HCT116 (cell line): ENCODE data around the gene RYR3.
A peak's percentile ranks its signal among the peaks of the same experiment; 100 is the strongest.

Source experiments
- CBX3 ChIP-seq: IDR thresholded peaks from 2 replicates; pipeline ENCODE4 v1.6.1; 2012; ENCODE audit warnings: low read depth
- EGR1 ChIP-seq: IDR thresholded peaks from 2 replicates; pipeline ENCODE4 v1.6.1; 2012; ENCODE audit warnings: low read depth
- ELF1 ChIP-seq: IDR thresholded peaks from 2 replicates; pipeline ENCODE4 v1.6.1; 2012; ENCODE audit warnings: low read depth, borderline replicate concordance
- EZH2 ChIP-seq: fragments of 200-600 bp; sonication (generic); IDR thresholded peaks from 2 replicates; pipeline ENCODE4 v1.6.1; 2017; ENCODE audit warnings: antibody characterized with exemption, mixed run types
- EZH2phosphoT487 ChIP-seq: fragments of 200-600 bp; IDR thresholded peaks from 2 replicates; pipeline ENCODE4 v1.6.1; 2018; ENCODE audit warnings: antibody characterized with exemption, borderline replicate concordance
- POLR2AphosphoS5 ChIP-seq: IDR thresholded peaks from 2 replicates; pipeline ENCODE4 v1.6.1; 2011; ENCODE audit warnings: mild to moderate bottlenecking, low read depth, low read length, moderate library complexity
- SIN3A ChIP-seq: IDR thresholded peaks from 2 replicates; pipeline ENCODE4 v1.6.1; 2012; ENCODE audit warnings: low read depth
- YY1 ChIP-seq: IDR thresholded peaks from 2 replicates; pipeline ENCODE4 v1.6.1; 2011; ENCODE audit warnings: low read length, low read depth, moderate library complexity, mild to moderate bottlenecking; ENCODE audit not compliant: insufficient replicate concordance; ENCODE audit errors: extremely low read depth
- TF ChIP-seq, protein P1 (sequence below), 3 experiments: fragments of 200-600 bp in 1 of 3; sonication (generic) in 1 of 3; IDR thresholded peaks in 2 of 3; conservative IDR thresholded peaks in 1 of 3; 2 replicates each; pipeline ENCODE4 v1.5.1; 2012 to 2017; ENCODE audit warnings: low read depth in 2 of 3, low read length in 2 of 3, antibody characterized with exemption in 1 of 3, borderline replicate concordance in 1 of 3, control low read depth in 1 of 3, mild to moderate bottlenecking in 1 of 3, mixed read lengths in 1 of 3, mixed run types in 1 of 3, moderate library complexity in 1 of 3; ENCODE audit not compliant: insufficient read depth in 1 of 3
- TF ChIP-seq, protein P2 (sequence below): IDR thresholded peaks from 2 replicates; pipeline ENCODE4 v1.6.1; 2012; ENCODE audit warnings: low read depth

DNA sequence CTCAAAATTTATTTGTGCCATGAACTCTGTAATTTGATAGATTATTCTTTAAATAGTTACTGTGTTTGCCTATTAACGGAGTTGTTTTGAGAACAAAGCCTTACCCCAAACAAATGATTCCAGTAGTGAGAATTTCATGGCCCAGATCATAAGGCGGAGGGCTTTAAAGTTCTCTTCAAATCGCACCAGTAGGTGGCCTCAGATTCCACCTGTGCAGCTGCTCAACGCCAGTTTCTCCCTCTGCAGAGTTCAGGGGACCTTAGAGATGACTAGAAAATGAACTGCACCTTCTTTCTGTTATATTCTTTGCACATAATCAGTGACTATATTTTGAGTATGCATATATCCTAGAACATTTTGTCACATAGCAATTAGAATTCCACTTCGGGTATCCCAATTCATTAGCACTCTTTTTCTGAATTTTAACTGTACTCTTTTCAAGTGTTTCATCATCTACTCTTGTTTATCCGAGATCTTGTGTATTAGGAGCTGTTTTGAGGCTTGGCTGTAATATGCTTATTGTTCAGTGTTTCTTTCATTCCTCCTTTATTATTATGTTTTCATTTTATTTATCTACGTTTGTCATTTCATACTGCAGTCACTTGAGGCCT is 425.0 kb downstream of the RYR3 start:
- no peak for TF ChIP-seq CBX3
- TF ChIP-seq EZH2phosphoT487 = no peak
- no peak for TF ChIP-seq POLR2AphosphoS5
- no peak for TF ChIP-seq YY1
- TF ChIP-seq EGR1 = no peak
- no peak for TF ChIP-seq ELF1
- TF ChIP-seq, protein P1, sequence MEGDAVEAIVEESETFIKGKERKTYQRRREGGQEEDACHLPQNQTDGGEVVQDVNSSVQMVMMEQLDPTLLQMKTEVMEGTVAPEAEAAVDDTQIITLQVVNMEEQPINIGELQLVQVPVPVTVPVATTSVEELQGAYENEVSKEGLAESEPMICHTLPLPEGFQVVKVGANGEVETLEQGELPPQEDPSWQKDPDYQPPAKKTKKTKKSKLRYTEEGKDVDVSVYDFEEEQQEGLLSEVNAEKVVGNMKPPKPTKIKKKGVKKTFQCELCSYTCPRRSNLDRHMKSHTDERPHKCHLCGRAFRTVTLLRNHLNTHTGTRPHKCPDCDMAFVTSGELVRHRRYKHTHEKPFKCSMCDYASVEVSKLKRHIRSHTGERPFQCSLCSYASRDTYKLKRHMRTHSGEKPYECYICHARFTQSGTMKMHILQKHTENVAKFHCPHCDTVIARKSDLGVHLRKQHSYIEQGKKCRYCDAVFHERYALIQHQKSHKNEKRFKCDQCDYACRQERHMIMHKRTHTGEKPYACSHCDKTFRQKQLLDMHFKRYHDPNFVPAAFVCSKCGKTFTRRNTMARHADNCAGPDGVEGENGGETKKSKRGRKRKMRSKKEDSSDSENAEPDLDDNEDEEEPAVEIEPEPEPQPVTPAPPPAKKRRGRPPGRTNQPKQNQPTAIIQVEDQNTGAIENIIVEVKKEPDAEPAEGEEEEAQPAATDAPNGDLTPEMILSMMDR (IDR thresholded peaks at IDR 0.05 in 2 of 3, conservative IDR thresholded peaks at IDR 0.05 in 1 of 3; ENCODE audit: borderline replicate concordance in 1 of 3, insufficient read depth in 1 of 3, low read depth in 2 of 3, low read length in 2 of 3) = peak; percentile 44 to 75 (median 65); a peak in 5 of 6 replicates
- no peak for TF ChIP-seq EZH2
- TF ChIP-seq, protein P2, sequence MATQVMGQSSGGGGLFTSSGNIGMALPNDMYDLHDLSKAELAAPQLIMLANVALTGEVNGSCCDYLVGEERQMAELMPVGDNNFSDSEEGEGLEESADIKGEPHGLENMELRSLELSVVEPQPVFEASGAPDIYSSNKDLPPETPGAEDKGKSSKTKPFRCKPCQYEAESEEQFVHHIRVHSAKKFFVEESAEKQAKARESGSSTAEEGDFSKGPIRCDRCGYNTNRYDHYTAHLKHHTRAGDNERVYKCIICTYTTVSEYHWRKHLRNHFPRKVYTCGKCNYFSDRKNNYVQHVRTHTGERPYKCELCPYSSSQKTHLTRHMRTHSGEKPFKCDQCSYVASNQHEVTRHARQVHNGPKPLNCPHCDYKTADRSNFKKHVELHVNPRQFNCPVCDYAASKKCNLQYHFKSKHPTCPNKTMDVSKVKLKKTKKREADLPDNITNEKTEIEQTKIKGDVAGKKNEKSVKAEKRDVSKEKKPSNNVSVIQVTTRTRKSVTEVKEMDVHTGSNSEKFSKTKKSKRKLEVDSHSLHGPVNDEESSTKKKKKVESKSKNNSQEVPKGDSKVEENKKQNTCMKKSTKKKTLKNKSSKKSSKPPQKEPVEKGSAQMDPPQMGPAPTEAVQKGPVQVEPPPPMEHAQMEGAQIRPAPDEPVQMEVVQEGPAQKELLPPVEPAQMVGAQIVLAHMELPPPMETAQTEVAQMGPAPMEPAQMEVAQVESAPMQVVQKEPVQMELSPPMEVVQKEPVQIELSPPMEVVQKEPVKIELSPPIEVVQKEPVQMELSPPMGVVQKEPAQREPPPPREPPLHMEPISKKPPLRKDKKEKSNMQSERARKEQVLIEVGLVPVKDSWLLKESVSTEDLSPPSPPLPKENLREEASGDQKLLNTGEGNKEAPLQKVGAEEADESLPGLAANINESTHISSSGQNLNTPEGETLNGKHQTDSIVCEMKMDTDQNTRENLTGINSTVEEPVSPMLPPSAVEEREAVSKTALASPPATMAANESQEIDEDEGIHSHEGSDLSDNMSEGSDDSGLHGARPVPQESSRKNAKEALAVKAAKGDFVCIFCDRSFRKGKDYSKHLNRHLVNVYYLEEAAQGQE = no peak
- TF ChIP-seq SIN3A = no peak
